NCI-H1105 (cell line): ENCODE measurements around the gene LRRC41.
A peak's percentile ranks its signal among the peaks of the same experiment; 100 is the strongest.
"Not testable (repeated sequence)": the region's sequence is repeated elsewhere in the genome, so short reads cannot be mapped to it uniquely, and the experiment has no call there.

Experiments
- DNase-seq: peaks from one replicate; lab custom pipeline; 2025; lab: John Stamatoyannopoulos, UW

LRRC41 gene

DNA sequence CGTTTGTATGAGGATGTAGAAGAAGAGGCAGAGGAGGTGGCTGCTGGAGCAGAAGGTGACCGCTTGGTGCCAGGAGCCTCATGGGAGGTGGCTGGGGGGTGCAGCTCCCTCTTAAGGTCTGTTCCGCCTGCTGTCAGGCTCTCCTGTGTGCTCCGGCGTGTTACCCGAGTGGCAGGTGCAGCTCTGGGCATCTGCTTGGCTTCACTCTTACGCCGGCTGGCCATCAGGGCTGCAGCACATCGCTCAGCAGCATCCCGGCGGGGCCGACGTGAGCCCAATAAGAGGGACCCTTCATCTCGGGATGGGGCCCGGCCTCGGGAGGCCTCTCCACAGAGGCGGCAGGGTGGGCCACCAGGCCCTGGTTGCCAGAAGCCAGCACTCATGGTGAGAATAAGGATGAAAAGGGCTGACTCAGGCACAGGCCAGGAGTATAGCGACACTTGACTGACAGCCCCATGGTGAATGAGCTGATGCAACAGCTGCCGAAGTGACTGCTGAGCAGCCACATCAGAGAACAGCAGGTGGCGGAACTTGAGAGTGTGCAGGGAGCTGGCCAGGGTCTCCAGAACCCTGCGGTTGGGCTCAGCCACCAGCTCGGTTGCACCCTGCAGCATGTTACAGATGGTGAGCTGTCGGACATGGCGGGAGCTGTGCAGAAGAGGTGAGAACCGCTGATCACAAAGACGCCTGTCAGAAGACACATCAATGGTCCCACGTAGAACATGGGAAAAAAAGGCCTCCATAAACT is 17.5 kb downstream of the LRRC41 start:
- DNase-seq, result peak; percentile 82

DNA sequence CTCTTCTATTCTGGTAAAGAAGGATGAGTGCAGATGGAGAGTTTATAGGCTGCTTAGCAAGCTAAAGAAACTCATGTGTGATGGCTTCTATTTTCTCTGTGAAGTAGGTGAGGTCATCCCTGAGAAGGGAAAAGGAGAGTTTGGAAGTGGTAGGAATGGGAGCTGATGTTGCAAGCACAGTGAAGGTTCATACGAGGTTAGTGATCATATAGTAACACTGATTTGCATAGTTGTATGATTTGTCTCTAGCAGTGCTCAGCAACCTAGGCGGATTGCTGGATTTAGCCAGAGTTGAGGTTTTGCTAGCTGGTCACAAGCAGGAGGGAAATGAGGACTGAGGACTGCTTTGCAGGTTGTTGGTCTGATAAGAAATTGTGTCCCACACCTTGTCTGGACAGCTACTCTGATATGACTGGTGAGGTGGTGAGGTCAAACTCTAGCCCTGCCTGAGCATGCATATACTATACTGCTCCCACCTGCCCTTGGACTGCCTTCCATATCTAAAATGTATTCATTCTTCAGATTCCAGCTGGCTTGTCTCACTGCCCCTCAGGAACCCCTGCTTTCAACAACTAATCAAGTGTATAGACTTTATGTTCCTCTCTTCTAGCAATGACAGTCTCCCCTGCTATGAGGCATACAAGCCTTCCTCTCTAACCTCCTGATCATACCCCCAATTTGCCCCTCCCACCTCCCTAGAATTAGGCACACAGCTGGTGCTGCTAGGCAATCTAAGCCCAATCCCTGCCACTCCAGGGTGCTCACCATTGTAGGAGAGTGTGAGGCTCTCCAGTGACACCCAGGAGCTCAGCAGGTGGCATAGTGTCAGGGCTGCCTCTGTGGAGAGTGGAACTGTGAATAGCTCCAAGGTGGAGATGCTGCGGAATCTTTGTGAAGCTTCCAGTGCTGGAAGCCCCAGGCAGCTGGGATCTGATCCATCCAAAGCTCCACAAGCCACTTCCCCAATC is 18.5 kb downstream of the LRRC41 start:
- DNase-seq, result peak; percentile 32

DNA sequence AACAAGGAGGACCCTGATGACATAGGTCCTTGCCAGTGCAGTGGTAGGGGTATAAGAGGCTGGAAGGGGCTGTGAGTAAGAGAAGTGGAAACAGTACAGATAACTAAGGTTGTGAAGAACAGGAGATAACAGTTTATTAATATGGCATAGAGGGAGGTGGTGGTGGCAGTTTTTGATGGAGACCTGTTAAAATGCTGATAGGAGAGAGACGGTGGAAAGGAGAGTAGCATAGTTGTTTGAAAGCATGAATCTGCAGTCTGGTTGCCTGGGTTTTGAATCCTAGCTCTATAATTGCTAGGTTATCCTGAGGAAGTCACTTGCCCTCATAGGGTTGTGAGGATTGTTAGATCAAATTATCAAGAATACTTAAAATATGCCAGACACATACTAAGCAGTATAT is 19.4 kb downstream of the LRRC41 start:
- DNase-seq, result no peak

DNA sequence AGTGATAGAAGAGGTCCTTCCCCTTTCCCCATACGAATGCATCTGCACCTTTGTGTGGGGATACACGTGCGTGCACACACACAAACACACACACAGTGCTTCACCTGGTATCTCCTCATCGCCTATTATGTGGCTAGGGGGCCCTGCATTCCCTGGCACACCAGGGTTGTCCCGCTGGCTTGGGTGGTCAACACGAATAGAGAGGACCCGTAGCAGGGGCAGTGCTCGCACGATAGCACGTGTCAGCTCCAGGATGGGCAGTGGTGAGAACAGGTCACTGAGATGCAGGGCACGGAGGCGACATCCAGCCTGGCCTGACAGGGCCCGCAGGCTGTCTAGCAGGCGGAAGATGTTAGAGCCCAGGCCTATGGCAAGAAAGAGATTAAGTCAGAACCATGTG is 22.4 kb downstream of the LRRC41 start:
- DNase-seq, result no peak

DNA sequence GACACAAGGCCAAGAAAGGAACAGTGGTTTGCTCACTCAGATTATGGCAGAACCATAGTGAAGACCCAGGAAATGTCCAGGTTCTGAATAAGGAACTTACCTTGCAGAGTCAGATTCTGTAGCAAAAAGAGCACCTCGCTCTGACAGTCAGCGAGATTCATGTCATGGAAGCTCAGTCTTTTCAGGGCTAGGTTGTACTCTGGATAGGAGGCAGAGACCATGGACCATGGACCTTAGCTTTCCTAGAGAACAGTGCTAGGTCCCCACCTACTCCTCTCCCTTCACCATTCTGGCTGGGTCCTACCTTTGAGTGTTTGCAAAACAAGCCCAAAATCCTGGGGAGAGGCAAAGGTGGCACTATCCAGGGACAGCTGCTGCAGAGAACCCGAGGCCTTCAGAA is 23.3 kb downstream of the LRRC41 start:
- DNase-seq, result no peak

DNA sequence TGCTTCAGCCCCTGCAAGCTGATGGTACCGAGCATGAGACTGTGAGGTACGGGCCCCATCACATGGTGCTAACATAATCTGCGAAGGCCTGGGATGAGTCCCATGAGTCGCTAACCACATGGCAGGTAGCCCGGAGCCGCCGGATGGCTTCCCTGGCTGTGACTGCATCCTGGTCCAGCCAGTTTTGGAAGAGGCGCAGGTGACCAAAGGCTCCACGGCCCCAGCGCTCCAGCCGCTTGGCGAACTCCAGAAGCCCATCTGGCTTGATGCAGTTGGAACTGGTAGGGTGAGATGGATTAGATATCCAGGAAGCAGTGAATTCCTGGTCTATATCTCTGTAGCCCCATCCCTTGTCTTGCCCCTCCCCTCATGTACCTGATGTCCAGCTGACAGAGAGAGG is 24.6 kb downstream of the LRRC41 start:
- no peak for DNase-seq

DNA sequence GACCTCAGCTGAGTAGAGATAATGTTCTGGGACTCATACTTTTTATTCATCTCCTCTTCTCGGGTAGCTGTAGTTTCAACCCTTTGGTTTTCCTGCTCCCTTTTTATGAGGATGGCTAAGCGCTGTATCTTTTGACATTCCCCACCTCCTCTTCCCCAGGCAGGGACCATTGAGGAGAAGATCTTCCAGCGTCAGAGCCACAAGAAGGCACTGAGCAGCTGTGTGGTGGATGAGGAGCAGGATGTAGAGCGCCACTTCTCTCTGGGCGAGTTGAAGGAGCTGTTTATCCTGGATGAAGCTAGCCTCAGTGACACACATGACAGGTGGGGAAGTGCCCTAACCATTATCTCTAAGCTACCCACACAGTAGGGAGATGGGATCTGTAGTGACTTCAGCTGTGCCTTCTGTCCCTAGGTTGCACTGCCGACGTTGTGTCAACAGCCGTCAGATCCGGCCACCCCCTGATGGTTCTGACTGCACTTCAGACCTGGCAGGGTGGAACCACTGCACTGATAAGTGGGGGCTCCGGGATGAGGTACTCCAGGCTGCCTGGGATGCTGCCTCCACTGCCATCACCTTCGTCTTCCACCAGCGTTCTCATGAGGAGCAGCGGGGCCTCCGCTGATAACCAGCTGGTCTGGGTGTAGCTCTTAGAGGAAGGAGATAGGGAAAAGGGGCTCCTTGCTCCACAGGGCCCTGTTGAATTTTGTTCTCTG is 25.6 kb downstream of the LRRC41 start:
- no peak for DNase-seq

DNA sequence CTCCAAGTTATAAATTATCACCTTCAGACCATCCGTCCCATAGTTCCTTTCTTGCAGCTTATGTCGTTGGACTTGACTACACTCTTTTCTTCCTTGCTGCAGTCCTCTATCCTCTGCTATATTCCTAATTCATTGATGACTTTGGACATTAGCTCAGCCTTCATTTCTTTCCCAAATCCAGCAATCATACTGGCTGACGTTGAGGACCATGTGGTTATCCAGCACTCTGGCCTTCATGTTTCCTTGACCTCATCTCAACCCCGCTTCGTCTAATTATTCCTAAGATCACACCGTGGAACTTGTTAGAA is 28.4 kb downstream of the LRRC41 start:
- no peak for DNase-seq

DNA sequence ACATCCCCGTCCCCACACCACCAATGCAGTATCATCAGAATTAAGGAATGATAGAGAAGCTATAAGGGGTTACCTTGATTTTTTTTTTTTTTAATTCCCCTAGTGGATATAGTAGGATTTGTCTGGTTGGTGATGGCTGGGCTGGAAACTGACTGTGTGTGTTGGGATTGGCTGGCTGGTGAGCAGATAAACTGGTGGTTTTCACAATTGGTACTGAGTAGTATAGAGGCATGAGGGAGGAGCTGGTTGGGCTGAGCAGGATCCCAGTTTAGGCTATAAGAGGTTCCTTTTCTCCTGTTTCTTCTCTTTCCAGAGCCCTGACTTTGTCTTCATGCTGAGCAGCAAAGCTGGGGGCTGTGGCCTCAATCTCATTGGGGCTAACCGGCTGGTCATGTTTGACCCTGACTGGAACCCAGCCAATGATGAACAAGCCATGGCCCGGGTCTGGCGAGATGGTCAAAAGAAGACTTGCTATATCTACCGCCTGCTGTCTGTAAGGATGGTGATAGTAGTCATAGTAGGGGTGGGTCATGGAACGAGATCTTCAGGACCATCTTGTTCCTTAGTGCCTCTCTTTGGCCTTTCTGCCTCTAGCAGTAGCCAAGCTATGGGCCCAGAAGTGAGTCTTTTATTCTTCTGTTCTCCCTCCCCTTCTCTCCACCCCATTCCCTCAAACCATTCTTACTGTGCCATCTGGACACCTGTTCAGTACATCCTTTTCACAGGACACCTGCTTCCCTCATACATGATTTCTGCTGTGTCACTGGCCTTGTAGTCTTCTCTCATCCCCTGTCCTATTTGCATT is 29.0 kb downstream of the LRRC41 start:
- no peak for DNase-seq

DNA sequence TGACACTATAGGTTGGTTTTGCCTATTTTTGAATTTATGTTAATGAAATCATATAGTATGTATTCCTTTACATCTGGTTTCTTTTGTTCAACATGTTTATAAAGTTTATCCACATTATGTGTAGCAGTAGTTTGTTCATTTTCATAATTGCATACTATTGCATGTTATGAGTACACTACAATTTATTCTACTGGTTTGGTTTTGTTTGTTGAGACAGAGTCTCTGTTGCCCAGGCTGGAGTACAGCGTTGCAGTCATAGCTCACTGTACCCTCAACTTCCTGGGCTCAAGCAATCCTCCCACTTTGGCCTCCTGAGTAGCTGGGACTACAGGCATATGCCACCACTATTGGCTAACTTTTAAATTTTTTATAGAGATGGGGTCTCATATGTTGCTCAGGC is 34.8 kb downstream of the LRRC41 start:
- no peak for DNase-seq

DNA sequence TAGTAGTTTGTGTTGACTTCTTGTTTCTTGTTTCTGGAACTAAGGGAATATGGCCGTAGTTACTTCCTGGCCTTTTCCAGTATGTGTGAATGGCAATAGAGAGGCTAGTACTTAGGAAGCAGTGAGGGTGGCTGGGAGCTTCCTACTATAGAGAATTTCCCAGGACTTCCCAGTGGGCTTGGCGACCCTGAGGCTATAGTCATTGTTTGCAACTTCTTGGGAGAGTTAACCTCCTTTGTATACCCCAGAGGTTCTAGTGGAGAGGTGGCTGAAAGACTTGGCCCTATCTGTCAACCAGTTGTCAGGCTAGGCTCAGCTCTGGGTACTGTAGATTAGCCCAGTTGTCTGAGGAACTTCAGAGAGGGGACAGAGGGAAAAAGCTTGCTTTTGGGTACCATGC is 40.3 kb downstream of the LRRC41 start:
- DNase-seq, result no peak

DNA sequence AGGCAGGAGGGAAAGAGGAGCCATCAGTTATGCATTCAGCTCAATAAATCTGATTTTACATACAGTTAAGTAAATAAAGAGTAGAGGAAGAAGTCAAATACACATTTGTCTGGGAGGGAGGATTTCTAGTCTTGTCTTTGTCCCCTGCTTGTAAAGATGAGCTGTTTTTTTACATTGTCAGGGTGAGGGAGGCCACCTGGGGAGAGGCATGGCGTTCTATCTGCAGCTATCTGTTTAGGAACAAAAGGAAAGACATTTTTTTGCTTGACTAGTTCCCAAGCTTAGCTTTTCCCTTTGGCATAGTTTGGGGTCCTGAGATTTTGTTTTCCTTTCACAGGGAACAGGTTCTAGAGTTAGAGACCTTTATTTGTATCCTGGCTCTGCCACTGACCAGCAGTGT is 40.9 kb downstream of the LRRC41 start:
- DNase-seq, result no peak

DNA sequence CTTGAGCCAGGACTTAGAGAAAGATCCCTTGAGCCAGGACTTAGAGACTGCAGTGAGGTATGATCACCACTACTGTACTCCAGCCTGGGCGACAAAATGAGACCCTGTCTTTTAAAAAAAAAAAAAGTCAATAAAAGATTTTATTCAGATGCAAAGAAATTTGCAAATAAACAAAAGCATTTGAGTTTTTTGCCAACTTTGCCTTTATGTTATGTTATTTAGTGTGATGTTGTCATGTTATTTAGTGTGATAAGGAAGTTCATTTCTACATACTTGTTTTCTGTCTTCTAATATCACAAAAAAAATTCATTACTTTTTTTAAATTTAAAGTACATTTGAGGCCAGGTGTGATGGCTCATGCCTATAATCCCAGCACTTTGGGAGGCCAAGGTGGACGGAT is 46.9 kb downstream of the LRRC41 start:
- no peak for DNase-seq

DNA sequence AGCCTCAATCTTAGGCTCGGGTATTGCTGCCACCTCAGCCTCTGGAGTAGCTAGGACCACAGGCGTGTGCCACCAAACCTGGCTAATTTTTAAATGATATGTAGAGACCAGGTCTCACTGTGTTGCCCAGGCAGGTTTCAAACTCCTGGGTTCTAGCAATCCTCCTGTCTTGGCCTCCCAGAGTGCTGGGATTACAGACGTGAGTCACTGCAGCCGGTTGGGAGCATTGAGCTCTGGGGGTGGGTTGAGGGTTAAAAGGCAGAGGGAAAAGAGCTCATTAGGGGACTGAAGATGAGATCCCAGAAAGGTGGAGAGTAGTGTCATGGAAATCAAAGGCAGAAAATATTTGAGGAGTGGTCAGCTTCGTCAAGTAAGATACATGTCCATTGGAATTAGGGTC is 48.7 kb downstream of the LRRC41 start:
- DNase-seq, result no peak

DNA sequence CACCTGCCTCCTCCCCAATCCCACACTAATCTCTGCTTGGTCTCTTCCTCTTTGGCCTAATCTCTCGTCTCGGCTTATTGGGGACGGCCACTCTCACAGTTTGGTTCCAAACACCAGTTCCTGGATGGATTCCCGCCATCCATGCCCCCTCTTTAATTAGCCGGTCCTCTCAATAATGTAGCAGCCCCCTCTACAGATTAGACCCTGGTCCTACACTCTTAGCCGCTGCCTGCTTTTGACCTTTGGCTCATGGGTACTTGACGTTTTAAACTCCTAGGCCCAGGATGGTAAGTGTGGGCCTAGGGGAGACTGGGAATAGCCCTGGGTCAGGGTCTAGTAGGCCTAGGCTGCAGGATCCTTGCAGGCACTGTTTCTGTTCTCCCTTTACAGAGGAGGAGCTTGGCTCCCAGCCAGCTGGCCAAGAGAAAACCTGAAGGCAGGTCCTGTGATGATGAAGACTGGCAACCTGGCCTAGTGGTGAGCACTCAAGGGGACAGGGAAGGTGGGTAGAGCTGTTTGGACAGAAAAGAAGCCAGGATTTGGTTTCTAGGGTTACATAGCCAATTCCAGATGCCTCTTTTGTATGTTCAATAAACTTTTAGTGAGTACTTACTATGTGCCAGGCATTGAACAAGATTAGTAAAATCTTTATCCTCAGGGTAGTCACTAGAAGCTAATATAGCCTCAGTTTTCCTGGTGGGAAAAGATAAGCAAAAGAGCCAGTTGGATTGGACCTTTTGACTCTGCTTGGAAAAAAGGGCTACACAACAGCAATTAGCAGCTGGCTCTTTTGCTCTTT is 55.1 kb downstream of the LRRC41 start:
- DNase-seq, result peak; percentile 83

DNA sequence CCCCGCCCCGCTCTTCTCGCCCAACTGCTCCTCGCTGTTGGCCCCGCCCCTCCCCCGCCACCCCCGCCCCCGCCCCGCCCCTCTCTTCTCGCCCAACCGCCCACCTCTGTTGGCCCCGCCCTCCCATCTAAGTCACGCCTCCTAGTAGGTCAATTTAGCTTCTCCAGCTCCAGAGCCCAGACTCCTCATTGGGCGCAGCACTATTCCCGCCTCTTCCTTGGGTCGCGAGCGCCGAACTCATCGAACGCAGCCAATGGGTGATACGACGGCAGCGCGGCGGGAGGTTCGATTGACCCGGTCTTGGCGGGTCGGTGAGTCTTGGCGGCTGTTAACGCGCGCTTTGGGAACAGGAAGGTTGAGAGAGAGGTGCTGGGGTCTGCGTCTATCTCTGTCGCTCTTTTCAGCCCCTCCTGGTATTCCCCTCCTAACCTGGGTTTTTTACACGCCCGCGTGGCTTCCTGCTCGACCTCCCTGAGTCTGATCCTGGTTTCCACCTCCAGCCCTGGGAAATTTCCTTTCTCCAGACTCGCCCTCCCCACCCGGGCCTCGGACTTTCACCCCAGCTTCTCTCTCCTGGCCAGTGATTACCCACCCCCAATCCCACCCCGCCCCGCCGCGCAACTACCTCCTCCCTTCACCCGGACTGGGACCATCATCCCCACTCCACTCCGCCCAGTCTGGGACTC is 55.8 kb downstream of the LRRC41 start, which contains the start of gene RAD54L:
Gene RAD54L (plus strand): TSS at position 328 of the 686 bp plus-strand sequence. CDS start 643 bp downstream, outside the sequence.
- DNase-seq, result peak; percentile 99

DNA sequence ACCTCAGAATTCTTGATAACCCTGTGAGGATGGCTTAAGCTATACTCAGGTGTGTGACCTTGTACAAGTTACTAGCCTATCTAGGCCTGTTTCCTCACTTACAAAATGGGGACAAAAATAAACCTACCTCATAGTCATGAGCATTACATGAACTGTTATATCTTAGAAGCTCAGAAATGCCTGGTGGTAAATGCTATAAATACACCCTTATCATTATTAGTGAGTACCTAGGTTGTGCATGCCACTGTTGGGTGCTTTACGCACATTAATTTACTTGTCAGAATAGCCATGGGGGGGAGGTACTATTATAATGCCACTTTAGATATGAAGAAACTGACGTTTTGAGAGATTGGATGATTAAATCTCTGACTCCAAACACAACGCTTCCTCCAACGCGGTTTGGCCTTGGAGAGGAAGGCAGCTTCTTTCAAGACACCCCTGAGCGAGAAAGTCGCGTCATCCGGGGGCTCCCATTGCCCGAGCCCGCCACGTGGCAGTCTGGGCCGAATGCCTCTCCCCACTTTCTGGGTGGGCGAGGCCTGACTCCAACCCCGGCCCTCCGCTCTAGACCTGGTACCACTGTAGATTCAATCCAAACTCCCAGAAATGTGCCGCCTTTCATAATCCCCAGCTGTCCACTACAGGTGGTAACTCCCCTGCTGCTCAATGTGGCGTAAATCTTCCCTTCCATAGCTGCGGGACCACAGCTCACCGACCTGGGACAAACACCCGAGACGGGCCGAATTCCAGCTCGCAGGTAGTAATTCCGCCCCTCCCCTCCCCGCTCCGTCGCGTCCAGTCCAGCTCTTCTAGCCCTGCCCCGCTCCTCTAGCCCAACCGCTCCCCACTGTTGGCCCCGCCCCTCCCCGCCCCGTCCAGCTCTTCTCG is 56.6 kb downstream of the LRRC41 start:
- no peak for DNase-seq

DNA sequence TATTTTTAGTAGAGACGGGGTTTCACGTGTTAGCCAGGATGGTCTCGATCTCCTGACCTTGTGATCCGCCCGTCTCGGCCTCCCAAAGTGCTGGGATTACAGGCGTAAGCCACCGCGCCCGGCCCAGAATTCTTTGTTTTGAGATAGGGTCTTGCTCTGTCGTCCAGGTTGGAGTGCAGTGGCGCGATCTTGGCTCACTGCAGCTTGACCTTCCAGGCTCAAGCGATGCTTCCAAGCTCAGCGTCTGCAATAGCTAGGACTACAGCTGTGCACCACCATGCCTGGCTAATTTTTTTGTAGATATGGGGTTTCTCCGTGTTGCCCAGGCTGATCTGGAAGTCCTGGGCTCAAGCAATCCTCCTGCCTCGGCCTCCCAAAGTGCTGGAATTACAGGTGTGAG is 57.3 kb downstream of the LRRC41 start:
- not testable (repeated sequence) for DNase-seq

DNA sequence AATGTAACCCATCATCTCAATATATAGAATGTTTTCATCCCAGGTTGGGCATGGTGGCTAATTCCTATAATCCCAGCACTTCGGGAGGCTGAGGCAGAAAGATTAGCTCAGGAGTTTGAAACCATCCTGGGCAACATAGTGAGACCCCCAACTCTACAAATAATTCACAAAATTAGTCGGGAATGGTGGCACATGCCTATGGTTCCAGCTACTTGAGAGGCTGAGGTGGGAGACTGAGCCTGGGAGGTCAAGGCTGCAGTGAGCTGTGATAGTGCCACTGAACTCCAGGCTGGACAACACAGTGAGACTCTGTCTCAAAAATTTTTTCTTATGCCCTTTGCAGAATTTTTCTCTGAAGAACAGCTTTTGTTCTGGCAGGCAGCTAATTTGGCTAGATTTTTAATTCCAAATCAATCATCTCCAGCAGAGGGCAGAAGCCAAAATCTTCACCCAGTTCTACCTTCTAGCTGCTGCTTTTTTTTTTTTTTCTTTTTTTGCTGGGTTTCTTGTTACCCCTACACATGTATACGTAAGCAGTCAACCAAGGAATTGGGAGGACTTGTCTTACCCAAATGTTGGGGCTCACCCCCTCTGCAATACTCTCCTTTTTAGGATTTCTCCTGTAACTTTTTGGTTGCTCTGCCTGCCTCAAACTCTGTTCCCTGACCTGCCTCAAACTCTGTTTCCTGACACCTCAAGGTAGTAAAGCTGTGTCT is 58.6 kb downstream of the LRRC41 start:
- DNase-seq, result peak; percentile 8
